ENCODE results near the gene LARGE2. TPM values are rescaled to one million over a fixed set of nuclear protein-coding genes. Genes with fewer than 3 reads are reported as not detected.

Gene LARGE2
- total and polyA plus RNA-seq, 2 donors (not counting 3 experiments of a cell fraction or from before 2014, with no cell fraction given): 0.06 TPM; not detected in 1

DNA sequence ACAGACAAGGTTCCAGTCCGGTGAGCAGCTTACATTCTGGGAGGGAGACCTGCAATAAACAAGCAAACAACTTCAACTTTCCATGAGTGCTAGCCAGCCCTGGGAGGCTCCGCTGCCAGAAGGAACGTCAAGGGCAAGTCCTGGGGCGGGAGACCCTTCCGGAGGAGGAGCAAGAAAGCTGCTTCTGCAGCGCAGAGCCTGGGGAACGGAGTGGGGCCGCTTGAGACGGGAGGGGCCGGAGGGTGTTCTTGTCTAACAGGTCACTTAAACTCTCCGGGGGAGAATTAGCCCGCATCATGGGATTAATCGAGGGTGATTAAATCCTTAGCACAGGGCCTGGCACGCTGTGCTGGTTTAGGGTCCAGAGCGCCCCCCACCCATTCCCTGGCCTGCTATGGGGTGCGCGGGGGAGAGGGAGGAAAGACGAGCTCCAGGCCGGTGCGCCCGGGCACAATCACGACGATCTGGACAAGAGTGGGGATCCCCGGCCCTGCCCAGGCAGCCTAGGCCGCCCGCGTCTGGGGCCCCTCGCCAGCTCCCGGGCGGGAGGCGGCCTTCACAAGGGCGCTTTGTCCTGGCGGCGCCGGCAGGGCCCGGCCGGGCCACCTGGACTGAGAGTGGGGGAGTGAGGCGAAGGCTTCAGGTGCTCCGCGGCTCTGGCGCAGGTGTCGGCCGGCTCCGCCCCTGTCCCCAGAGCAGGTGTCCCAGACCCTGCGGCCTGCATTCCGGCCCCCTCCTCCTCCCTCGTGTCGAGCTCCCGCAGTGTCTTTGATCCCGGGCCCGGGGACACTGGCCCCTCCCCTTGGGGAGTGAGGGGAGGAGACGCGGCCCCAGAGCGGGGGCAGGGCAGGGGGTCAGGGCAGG lies 663 bp upstream of the LARGE2 start:
- dilution Hi-C loops (cut with MboI; ENCODE audit: extremely low pct_ligation_motif_present, low sequenced_read_pairs): no loop called here
- Histone ChIP-seq H4K20me1 (replicated peaks; ENCODE audit: control insufficient read depth, extremely low read depth, insufficient read depth, low read length) (no peaks in the 10 kb centered on the region), H3K27ac (ENCODE audit: insufficient read depth, low read depth, low read length) (no peak overlapping the region), H3K27me3 (ENCODE audit: control insufficient read depth in 2 of 2, insufficient read depth in 2 of 2, low read length in 2 of 2) (peaks cover 13 to 30% of the 10 kb centered on the region in 2 experiments), H3K36me3 (ENCODE audit: control insufficient read depth in 2 of 2, extremely low read depth in 1 of 2, insufficient read depth in 2 of 2, low read length in 2 of 2) (no peaks in the 10 kb centered on the region), H3K4me1 (ENCODE audit: control insufficient read depth, extremely low read depth, insufficient read depth, low read length) (peaks cover 9% of the 10 kb centered on the region), H3K9me1 (replicated peaks; ENCODE audit: control insufficient read depth, extremely low read depth, insufficient read depth, low read length) (no peaks in the 10 kb centered on the region), H2AFZ (ENCODE audit: low read depth, low read length) (no peak overlapping the region), H3K9ac (replicated peaks; ENCODE audit: extremely low read depth, insufficient read depth, low read length) (no peak overlapping the region), H3K4me2 (ENCODE audit: insufficient read depth, low read length) (no peak overlapping the region), H3K79me2 (ENCODE audit: control insufficient read depth, insufficient read depth, low read length) (peaks cover 7% of the 10 kb centered on the region), H3K9me3 (replicated peaks; ENCODE audit: control insufficient read depth, insufficient read depth, low read length) (no peaks in the 10 kb centered on the region), H3K4me3 (replicated peaks in 1 of 3; ENCODE audit: insufficient read depth in 1 of 3, low read depth in 1 of 3, low read length in 3 of 3) (no peak overlapping the region)
- BruUV-seq (replicated peaks): no TSS peak
- CTCF ChIA-PET: interaction anchor here (1.1 kb wide), 1 partner anchor 43 kb away, joined by 3 read pairs; no protein-coding TSS in a partner anchor
- FAIRE-seq (no peak), DNase-seq (ENCODE audit: low read depth, low spot score) (no peak)
- intact Hi-C loops (cut with micrococcal nuclease): no loop called here
- TF ChIP-seq POLR2AphosphoS5 (IDR thresholded peaks at IDR 0.05; ENCODE audit: insufficient read depth, low read depth, low read length) (no peak), GATA2 (IDR thresholded peaks at IDR 0.05; ENCODE audit: insufficient read depth, insufficient read length, low read depth, low read length) (no peak), FOS (IDR thresholded peaks at IDR 0.05; ENCODE audit: borderline replicate concordance, insufficient read depth, low read length) (no peak), EZH2 (IDR thresholded peaks at IDR 0.05; ENCODE audit: borderline replicate concordance, low read depth, low read length, severe bottlenecking) (no peak), JUN (IDR thresholded peaks at IDR 0.05; ENCODE audit: borderline replicate concordance, insufficient read depth, insufficient read length, low read depth) (no peak), POLR2A (IDR thresholded peaks at IDR 0.05; ENCODE audit: low read depth, low read length) (no peak), MYC (IDR thresholded peaks at IDR 0.05; ENCODE audit: low read depth, low read length) (no peak)
- TF ChIP-seq, protein P1, sequence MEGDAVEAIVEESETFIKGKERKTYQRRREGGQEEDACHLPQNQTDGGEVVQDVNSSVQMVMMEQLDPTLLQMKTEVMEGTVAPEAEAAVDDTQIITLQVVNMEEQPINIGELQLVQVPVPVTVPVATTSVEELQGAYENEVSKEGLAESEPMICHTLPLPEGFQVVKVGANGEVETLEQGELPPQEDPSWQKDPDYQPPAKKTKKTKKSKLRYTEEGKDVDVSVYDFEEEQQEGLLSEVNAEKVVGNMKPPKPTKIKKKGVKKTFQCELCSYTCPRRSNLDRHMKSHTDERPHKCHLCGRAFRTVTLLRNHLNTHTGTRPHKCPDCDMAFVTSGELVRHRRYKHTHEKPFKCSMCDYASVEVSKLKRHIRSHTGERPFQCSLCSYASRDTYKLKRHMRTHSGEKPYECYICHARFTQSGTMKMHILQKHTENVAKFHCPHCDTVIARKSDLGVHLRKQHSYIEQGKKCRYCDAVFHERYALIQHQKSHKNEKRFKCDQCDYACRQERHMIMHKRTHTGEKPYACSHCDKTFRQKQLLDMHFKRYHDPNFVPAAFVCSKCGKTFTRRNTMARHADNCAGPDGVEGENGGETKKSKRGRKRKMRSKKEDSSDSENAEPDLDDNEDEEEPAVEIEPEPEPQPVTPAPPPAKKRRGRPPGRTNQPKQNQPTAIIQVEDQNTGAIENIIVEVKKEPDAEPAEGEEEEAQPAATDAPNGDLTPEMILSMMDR (IDR thresholded peaks at IDR 0.05; ENCODE audit: extremely low read depth in 1 of 2, insufficient read depth in 1 of 2, low read depth in 1 of 2, low read length in 2 of 2): no peak
- TF ChIP-seq, protein P2, sequence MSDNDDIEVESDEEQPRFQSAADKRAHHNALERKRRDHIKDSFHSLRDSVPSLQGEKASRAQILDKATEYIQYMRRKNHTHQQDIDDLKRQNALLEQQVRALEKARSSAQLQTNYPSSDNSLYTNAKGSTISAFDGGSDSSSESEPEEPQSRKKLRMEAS (IDR thresholded peaks at IDR 0.05; ENCODE audit: insufficient read depth, insufficient read length): no peak
- POLR2A ChIA-PET: no interaction called here

Data from endothelial cell of umbilical vein (primary cell).